Activated CD8-positive, alpha-beta memory T cell treated with anti-CD3 and anti-CD28 coated beads for 4 hours (primary cell): Measurements from ENCODE around the gene ZNF280C.
A peak's percentile ranks its signal among the peaks of the same experiment; 100 is the strongest.
"Not testable (repeated sequence)": the region's sequence is repeated elsewhere in the genome, so short reads cannot be mapped to it uniquely, and the experiment has no call there.

ENCODE experiments used
- DNase-seq, 2 donors: peaks; one replicate each; pipeline ENCODE4 v3.0.0-alpha.2; 2020; ENCODE audit warnings: low read depth in 2 of 2

ZNF280C gene, protein sequence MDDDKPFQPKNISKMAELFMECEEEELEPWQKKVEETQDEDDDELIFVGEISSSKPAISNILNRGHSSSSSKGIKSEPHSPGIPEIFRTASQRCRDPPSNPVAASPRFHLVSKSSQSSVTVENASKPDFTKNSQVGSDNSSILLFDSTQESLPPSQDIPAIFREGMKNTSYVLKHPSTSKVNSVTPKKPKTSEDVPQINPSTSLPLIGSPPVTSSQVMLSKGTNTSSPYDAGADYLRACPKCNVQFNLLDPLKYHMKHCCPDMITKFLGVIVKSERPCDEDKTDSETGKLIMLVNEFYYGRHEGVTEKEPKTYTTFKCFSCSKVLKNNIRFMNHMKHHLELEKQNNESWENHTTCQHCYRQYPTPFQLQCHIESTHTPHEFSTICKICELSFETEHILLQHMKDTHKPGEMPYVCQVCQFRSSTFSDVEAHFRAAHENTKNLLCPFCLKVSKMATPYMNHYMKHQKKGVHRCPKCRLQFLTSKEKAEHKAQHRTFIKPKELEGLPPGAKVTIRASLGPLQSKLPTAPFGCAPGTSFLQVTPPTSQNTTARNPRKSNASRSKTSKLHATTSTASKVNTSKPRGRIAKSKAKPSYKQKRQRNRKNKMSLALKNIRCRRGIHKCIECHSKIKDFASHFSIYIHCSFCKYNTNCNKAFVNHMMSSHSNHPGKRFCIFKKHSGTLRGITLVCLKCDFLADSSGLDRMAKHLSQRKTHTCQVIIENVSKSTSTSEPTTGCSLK

DNA sequence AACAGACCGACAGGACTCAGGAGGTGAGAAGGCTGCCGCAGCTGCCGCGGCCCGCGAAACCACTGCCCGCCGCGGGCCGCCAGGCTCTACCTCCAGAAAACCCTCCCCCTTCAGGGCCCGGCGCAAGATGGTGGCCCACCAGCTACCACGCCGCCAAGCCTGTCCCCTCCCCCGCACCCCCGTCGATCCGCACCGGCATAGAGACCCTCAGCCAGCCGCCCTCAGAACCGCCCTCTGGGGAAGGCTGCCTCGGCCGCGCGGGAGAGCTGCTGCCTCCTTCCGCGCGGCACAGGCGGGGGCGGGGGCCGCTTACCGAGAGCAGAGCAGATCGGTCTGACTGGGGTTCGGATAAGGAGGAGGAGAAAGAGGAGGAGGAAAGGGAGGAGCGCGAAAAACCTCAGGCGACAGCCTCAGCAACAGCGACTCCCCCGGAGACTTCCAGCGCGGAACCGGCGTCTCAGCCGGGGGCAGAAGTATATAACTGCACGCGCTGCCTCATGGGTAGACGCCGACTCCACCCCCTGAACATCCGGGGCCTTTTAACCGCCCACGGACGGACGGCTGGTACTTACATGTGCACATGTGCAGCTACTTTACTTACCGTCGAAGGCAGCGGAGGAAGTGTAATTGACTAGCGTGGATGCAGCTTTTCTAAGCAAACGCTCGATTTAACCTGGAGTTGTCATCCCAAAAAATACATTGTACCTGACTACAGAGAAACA, at the start of gene ZNF280C:
Gene ZNF280C, minus strand, starts transcription at position 451 of the 722 bp plus-strand sequence. CDS start 8,450 bp downstream, outside the sequence.
- DNase-seq = peak; percentile 80 to 88

DNA sequence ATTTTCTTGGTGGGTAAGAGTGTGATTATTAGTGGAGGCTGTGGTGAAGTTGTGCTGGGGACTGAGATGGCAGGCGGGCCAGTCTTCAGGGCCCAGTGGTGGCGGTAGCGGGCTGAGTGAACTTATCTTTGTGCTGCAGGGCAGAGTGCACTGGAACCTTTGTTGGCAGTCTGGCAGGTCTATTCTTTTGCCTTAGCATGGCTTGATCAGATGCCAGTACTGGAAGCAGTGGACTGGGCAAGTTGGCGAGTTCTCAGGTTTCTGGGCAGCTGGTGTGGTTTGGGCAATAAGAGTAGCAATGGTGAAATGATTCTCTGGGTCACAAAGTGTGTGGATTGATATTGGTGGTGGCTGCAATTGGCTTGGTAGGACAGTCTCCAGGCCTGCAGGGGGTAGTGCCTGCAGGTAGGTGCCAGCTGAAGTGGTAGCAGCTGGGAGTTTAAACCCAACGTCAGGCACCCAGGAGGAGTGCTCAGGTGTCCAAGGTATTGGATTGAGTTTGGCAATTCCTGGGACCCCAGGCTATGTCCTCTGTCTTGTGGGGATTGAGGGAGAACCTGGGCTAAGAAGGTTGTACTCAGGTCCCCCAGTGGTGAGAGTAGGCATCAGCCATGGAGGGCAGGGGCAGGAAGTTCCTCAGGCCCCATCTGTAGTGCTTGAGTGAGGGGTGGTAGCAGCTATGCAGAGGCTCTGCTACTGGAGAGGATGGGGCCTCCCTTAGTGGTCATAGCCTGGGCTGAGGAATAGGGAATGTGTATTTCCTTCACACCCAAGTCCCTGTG, 36.1 kb upstream of the ZNF280C start:
- DNase-seq = no peak

GRCh38 chrX:130301977-130302376, 33.3 kb upstream of the ZNF280C start:
- no peak for DNase-seq

DNA sequence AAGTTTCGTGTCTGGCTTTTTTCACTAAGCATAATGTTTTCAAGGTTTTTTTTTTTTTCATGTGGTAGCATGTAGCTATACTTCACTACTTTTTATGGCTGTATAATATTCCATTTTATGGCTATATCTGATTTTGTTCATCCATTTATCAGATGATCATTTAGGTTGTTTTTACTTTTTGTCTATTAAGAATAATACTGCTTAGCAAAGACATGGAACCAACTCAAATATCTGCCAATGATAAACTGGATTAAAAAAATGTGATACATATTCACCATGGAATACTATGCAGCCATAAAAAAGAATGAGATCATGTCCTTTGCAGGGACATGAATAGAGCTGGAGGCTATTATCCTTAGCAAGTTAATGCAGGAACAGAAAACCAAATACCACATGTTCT, 32.7 kb upstream of the ZNF280C start:
- no peak for DNase-seq

GRCh38 chrX:130300010-130300282, 31.2 kb upstream of the ZNF280C start:
- no peak for DNase-seq

GRCh38 chrX:130299279-130300009, 30.7 kb upstream of the ZNF280C start:
- no peak for DNase-seq

- DNase-seq = no peak
These were observed 28.0 kb upstream of the ZNF280C start for GRCh38 chrX:130296743-130297142.

DNA sequence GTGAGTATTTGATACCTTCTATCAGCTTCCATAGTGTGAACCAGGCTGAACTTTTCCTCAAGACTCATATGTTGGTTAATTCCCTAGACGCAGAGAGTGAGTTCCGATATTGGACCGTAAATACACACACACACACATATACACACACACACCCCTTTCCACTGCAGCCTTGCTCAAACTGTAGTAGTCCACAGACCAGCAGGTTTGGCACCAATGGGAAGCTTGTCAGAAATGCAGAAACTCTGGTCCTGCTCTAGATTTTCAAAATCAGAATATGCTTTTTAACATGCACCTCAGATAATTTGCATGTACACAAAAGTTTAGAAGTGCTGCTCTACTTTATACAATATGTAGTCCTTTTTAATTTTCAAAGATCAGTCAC, 27.6 kb upstream of the ZNF280C start:
- DNase-seq = no peak

DNA sequence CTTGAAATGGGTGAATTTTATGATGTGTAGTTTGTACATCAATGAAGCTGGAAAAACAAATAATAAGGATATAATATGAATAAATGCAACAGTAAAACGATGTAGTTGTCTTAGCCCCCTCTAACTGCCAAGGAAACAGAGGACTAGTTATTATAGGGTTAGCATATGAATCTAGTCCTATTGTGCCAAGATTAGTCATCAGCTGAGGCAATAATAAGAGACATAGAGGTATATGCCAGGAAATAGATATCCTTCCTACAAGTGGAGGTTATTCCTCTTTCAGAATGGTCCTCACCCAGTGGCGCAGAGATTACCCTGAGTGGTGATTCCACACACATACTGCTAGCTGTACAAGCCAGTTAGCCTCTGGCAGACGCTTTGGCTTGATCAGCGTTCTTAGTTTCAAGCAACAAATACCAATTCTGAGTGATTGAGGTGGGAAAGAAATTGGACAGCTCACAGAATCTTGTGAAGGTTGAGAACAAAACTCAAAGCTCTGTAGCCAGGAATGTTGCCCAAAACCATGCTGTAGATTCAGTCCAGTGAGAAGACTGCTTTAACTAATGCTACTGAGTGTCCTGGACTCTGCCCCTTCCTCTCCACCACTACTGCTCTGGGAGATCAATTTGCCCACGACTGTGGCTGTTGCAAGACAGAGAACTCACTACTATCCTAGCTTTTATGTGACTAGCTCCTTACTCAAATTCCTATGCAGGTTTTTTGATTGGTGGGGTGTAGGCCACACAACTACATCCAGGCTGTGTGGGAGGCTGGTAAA, 27.0 kb upstream of the ZNF280C start:
- no peak for DNase-seq

GRCh38 chrX:130287071-130287770, 18.5 kb upstream of the ZNF280C start:
- DNase-seq = no peak

GRCh38 chrX:130285710-130286109, 17.0 kb upstream of the ZNF280C start:
- DNase-seq = no peak

GRCh38 chrX:130285069-130285620, 16.4 kb upstream of the ZNF280C start:
- no peak for DNase-seq

DNA sequence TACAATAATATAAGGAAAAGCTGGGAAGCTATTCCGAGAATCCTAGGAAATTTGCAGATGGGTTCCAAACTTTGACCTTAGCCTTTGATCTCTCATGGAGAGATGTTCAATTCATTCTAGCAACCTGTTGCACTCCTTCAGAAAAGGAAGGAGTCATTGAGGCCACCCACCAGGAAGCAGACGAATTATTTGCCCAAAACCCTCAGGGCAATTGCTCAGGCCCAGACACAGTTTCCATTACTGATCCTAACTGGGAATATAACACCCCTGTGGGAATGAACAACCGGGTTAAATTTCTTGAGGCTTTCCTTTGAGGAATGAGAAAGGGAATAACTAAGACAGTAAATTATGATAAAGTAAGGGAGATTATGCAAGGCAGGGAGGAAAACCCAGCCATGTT, 13.5 kb upstream of the ZNF280C start:
- DNase-seq = no peak

GRCh38 chrX:130280901-130281300, 12.2 kb upstream of the ZNF280C start:
- DNase-seq = no peak

DNA sequence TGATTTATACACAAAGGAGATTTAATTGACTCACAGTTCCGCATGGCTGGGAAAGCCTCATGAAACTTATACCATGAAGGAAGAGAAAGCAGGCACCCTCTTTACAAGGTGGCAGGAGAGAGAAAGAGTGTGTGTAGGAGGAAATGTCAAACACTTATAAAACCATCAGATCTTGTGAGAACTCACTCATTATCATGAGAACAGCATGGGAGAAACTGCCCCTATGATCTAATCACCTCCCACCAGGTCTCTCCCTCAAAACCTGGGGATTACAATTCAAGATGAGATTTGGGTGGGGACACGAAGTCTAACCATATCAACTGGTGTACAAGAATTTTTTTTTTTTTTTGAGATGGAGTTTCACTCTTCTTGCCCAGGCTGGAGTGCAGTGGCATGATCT, 3.6 kb upstream of the ZNF280C start:
- not testable (repeated sequence) for DNase-seq

DNA sequence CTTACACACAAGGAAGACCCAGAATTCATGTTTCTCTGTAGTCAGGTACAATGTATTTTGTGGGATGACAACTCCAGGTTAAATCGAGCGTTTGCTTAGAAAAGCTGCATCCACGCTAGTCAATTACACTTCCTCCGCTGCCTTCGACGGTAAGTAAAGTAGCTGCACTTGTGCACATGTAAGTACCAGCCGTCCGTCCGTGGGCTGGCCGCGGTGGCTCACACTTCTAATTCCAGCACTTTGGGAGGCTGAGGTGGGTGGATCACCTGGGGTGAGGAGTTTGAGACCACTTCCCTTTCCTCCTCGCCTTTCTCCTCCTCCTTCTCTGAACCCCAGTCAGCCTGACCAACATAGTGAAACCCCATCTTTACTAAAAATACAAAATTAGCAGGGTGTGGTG, 692 bp upstream of the ZNF280C start:
- DNase-seq = not testable (repeated sequence)

GRCh38 chrX:130267956-130268448, 697 bp downstream of the ZNF280C start:
- no peak for DNase-seq

GRCh38 chrX:130264573-130264972, 4.1 kb downstream of the ZNF280C start:
- no peak for DNase-seq

- DNase-seq = no peak
These were observed 5.7 kb downstream of the ZNF280C start for GRCh38 chrX:130263016-130263415.
